Endodermal cell (in vitro differentiated cells): Measurements from ENCODE around the gene SH3BP5L. TPM values are rescaled to one million over a fixed set of nuclear protein-coding genes. Genes with fewer than 3 reads are reported as not detected.
"Not testable (repeated sequence)": the region's sequence is repeated elsewhere in the genome, so short reads cannot be mapped to it uniquely, and the experiment has no call there.

Source experiments
- DNase-seq: peaks from one replicate; pipeline ENCODE4 v3.0.0-alpha.2; 2017
- H3K27ac ChIP-seq: 2 replicates; pipeline ENCODE4 v1.5.1; 2013; ENCODE audit warnings: mild to moderate bottlenecking, low read depth, low read length, moderate library complexity
- H3K27me3 ChIP-seq: 2 replicates; pipeline ENCODE4 v1.6.1; 2013; ENCODE audit warnings: mild to moderate bottlenecking, low read length, moderate library complexity; ENCODE audit not compliant: insufficient read depth, control insufficient read depth, poor library complexity, severe bottlenecking
- H3K36me3 ChIP-seq: 2 replicates; pipeline ENCODE4 v1.7.0; 2013; ENCODE audit warnings: mild to moderate bottlenecking, low read length, moderate library complexity; ENCODE audit not compliant: control insufficient read depth, insufficient read depth
- H3K4me1 ChIP-seq: one replicate; pipeline ENCODE4 v1.7.0; 2013; ENCODE audit warnings: low read length; ENCODE audit not compliant: control insufficient read depth, insufficient read depth
- H3K4me3 ChIP-seq: 2 replicates; pipeline ENCODE4 v1.5.1; 2013; ENCODE audit warnings: mild to moderate bottlenecking, low read length, moderate library complexity
- H3K9ac ChIP-seq: 2 replicates; pipeline ENCODE4 v1.6.1; 2013; ENCODE audit warnings: mild to moderate bottlenecking, low read length, moderate library complexity; ENCODE audit not compliant: poor library complexity, severe bottlenecking; ENCODE audit errors: extremely low read depth
- H3K9me3 ChIP-seq: 2 replicates; pipeline ENCODE4 v1.6.1; 2013; ENCODE audit warnings: mild to moderate bottlenecking, low read length, moderate library complexity; ENCODE audit not compliant: control insufficient read depth
- H3K27ac Mint-ChIP-seq: 2 replicates; pipeline ENCODE4 v1.8.0; 2020; ENCODE audit warnings: mixed read lengths
- H3K27me3 Mint-ChIP-seq: 2 replicates; pipeline ENCODE4 v1.8.0; 2021; ENCODE audit warnings: mild to moderate bottlenecking, mixed read lengths; ENCODE audit not compliant: insufficient read depth
- H3K36me3 Mint-ChIP-seq: 2 replicates; pipeline ENCODE4 v1.8.0; 2020; ENCODE audit warnings: low read depth, mixed read lengths
- H3K4me1 Mint-ChIP-seq: 2 replicates; pipeline ENCODE4 v1.8.0; 2020; ENCODE audit warnings: mixed read lengths
- H3K4me3 Mint-ChIP-seq: 2 replicates; pipeline ENCODE4 v1.8.0; 2020; ENCODE audit warnings: mild to moderate bottlenecking, moderate library complexity, mixed read lengths
- H3K9me3 Mint-ChIP-seq: 2 replicates; pipeline ENCODE4 v1.8.0; 2020; ENCODE audit warnings: mild to moderate bottlenecking, mixed read lengths
- CTCF ChIP-seq: fragments of 200-600 bp; sonication (generic); conservative IDR thresholded peaks from 2 replicates; pipeline ENCODE4 v1.5.0; 2021; ENCODE audit warnings: antibody characterized with exemption, mild to moderate bottlenecking
- WGBS, 2 experiments: methylation state at CpG; one replicate each; pipeline versions ENCODE4 v1.1.5 to v1.1.7; 2013; ENCODE audit warnings: missing lambda C conversion rate in 2 of 2, mixed read lengths in 1 of 2; ENCODE audit not compliant: insufficient coverage in 1 of 2, insufficient read length in 1 of 2; 5-methylcytosine and 5-hydroxymethylcytosine counted together
- total RNA-seq, 2 donors: library from RNA; stranded (reverse); fragmentation: NEBNext Ultra II Directional in 1 of 2; extraction: Animal tissue kit (Norgen Biotek cat#: 25700) in 1 of 2; gene quantifications; 2 replicates in 1 of 2; 3 replicates in 1 of 2; pipeline ENCODE4 v1.2.1, GENCODE V29; 2021

The SH3BP5L gene
- total RNA-seq, 2 donors from 2014 or later: 27.2 to 30.2 TPM

- peaks cover 58% of the 10 kb centered on the region for H3K9me3 ChIP-seq
- H3K4me1 Mint-ChIP-seq: no peaks in the 10 kb centered on the region
- peaks cover 1% of the 10 kb centered on the region for H3K36me3 Mint-ChIP-seq
- no peak overlapping the region for H3K27ac ChIP-seq
- TF ChIP-seq CTCF: no peak
- no peak overlapping the region for H3K4me3 Mint-ChIP-seq
- no peaks in the 10 kb centered on the region for H3K4me1 ChIP-seq
- H3K9ac ChIP-seq: no peak overlapping the region
- H3K4me3 ChIP-seq: no peak overlapping the region
- no peaks in the 10 kb centered on the region for H3K36me3 ChIP-seq
- H3K27ac Mint-ChIP-seq: no peak overlapping the region
- peaks cover 89% of the 10 kb centered on the region for H3K9me3 Mint-ChIP-seq
- H3K27me3 Mint-ChIP-seq: no peaks in the 10 kb centered on the region
- DNase-seq: no peak
- WGBS, 2 experiments: 63 to 70% methylated on average over 3 to 5 of the region's 5 CpGs
- no peaks in the 10 kb centered on the region for H3K27me3 ChIP-seq
Observed at GRCh38 chr1:248790456-248790855, 35.3 kb downstream of the SH3BP5L start.

- peaks cover 92% of the 10 kb centered on the region for H3K9me3 Mint-ChIP-seq
Observed at GRCh38 chr1:248789337-248789736, 36.4 kb downstream of the SH3BP5L start.

GRCh38 chr1:248788327-248788726 lies 37.4 kb downstream of the SH3BP5L start:
- Histone ChIP-seq H3K4me1 (no peaks in the 10 kb centered on the region), H3K9me3 (peaks cover 49% of the 10 kb centered on the region), H3K36me3 (no peaks in the 10 kb centered on the region), H3K27ac (no peak overlapping the region), H3K27me3 (no peaks in the 10 kb centered on the region), H3K4me3 (no peak overlapping the region), H3K9ac (no peak overlapping the region)
- 63 to 90% methylated on average over 2 to 3 of the region's 3 CpGs for WGBS, 2 experiments
- Mint-ChIP-seq H3K4me3 (no peak overlapping the region), H3K36me3 (peaks cover 1% of the 10 kb centered on the region), H3K27ac (no peak overlapping the region), H3K4me1 (no peaks in the 10 kb centered on the region), H3K9me3 (peaks cover 90% of the 10 kb centered on the region), H3K27me3 (no peaks in the 10 kb centered on the region)
- DNase-seq: no peak
- no peak for TF ChIP-seq CTCF

More at GRCh38 chr1:248789337-248789736, 36.4 kb downstream of the SH3BP5L start:
- H3K27ac ChIP-seq, H3K9ac ChIP-seq, H3K27me3 Mint-ChIP-seq, H3K36me3 ChIP-seq, H3K4me1 ChIP-seq, H3K27me3 ChIP-seq, H3K4me3 ChIP-seq, H3K4me1 Mint-ChIP-seq, H3K4me3 Mint-ChIP-seq, DNase-seq, H3K36me3 Mint-ChIP-seq, H3K27ac Mint-ChIP-seq: not testable (repeated sequence)
- H3K9me3 ChIP-seq: peaks cover 49% of the 10 kb centered on the region
- 62% methylated on average over 2 of the region's 2 CpGs; no CpG with 5 or more reads in 1 of the 2 experiments for WGBS, 2 experiments

GRCh38 chr1:248787430-248787829 lies 38.3 kb downstream of the SH3BP5L start:
- Histone ChIP-seq H3K9ac (no peak overlapping the region), H3K9me3 (peaks cover 48% of the 10 kb centered on the region), H3K36me3 (no peaks in the 10 kb centered on the region), H3K4me3 (no peak overlapping the region), H3K27ac (no peak overlapping the region), H3K4me1 (no peaks in the 10 kb centered on the region), H3K27me3 (no peaks in the 10 kb centered on the region)
- Mint-ChIP-seq H3K4me3 (no peak overlapping the region), H3K4me1 (no peaks in the 10 kb centered on the region), H3K27me3 (no peaks in the 10 kb centered on the region), H3K27ac (no peak overlapping the region), H3K36me3 (peaks cover 1% of the 10 kb centered on the region), H3K9me3 (peaks cover 90% of the 10 kb centered on the region)
- TF ChIP-seq CTCF: no peak
- 79 to 100% methylated on average over 1 to 4 of the region's 4 CpGs for WGBS, 2 experiments
- no peak for DNase-seq
